ENCODE measurements around the gene DRICH1.
"Not testable (repeated sequence)": the region's sequence is repeated elsewhere in the genome, so short reads cannot be mapped to it uniquely, and the experiment has no call there.

DNA sequence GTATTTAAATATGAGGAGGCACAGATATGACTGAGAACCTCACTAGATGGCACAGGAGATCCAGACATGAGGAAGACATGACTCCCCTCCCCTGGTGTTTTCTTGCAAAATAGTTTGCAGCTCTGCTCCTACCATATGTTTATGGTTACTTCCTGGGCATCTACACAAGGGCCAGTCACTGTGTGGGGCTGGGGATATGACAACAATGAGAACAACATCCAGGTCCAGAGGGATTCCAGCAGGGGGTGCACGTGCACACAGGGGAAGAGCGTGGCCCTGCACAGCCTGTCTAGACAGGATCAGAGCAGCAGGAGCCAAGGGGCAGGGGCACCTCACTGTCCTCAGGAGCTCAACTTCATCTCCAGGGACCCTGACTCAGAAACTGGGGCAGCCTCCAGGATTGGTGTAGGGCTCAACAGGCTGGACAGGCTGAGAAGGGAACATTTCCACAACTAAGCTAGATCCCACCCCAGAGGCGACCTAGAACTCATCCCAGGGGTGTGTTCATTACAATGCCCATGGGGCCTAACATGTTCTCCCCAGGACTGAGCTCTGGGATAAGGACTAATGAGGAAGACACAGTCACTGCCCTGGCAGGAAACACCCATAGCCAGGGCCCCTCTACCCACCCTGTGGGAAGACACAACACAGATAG, 4.6 kb downstream of the DRICH1 start:
- not testable (repeated sequence) for TF ChIP-seq POLR2A (IDR thresholded peaks at IDR 0.05)
- TF ChIP-seq, protein P1, sequence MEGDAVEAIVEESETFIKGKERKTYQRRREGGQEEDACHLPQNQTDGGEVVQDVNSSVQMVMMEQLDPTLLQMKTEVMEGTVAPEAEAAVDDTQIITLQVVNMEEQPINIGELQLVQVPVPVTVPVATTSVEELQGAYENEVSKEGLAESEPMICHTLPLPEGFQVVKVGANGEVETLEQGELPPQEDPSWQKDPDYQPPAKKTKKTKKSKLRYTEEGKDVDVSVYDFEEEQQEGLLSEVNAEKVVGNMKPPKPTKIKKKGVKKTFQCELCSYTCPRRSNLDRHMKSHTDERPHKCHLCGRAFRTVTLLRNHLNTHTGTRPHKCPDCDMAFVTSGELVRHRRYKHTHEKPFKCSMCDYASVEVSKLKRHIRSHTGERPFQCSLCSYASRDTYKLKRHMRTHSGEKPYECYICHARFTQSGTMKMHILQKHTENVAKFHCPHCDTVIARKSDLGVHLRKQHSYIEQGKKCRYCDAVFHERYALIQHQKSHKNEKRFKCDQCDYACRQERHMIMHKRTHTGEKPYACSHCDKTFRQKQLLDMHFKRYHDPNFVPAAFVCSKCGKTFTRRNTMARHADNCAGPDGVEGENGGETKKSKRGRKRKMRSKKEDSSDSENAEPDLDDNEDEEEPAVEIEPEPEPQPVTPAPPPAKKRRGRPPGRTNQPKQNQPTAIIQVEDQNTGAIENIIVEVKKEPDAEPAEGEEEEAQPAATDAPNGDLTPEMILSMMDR (IDR thresholded peaks at IDR 0.05): not testable (repeated sequence)

Data from uterus (tissue), 2 donors.